ENCODE measurements around the gene TPRA1. TPM values are rescaled to one million over a fixed set of nuclear protein-coding genes. Genes with fewer than 3 reads are reported as not detected.
A peak's percentile ranks its signal among the peaks of the same experiment; 100 is the strongest.

TPRA1 gene
- total RNA-seq, 4 donors from 2014 or later, result 28.1 to 47.3 (median 34.1) TPM

DNA sequence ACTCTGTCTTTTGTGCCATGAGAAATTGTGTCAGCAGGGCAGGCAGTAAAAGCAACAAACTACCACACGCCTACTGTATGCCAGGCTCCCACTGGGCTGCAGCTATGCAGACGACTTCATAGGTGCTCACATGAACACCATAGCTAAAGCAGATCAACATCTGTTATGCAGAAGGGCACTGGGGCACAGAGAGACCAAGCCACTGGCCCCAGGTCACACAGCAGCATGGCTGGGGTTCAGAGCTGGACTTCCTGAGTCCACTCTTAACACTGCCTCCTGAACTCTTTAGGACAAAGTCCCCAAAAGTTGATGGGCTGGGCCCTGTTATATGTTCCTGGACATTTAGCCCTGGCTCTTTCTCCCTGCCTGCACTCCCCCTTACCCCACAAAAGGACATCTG is 12.4 kb downstream of the TPRA1 start:
- Histone ChIP-seq H3K27me3 (no peaks in the 10 kb centered on the region), H3K36me3 (peaks cover 0 to 36% (median 0%) of the 10 kb centered on the region in 3 donors), H3K4me1 (peaks cover 0 to 8% (median 1%) of the 10 kb centered on the region in 4 donors), H3K27ac (no peak overlapping the region), H3K9me3 (no peaks in the 10 kb centered on the region), H3K4me3 (no peak overlapping the region)
- TF ChIP-seq POLR2A (IDR thresholded peaks at IDR 0.05), result no peak
- TF ChIP-seq, protein P1, sequence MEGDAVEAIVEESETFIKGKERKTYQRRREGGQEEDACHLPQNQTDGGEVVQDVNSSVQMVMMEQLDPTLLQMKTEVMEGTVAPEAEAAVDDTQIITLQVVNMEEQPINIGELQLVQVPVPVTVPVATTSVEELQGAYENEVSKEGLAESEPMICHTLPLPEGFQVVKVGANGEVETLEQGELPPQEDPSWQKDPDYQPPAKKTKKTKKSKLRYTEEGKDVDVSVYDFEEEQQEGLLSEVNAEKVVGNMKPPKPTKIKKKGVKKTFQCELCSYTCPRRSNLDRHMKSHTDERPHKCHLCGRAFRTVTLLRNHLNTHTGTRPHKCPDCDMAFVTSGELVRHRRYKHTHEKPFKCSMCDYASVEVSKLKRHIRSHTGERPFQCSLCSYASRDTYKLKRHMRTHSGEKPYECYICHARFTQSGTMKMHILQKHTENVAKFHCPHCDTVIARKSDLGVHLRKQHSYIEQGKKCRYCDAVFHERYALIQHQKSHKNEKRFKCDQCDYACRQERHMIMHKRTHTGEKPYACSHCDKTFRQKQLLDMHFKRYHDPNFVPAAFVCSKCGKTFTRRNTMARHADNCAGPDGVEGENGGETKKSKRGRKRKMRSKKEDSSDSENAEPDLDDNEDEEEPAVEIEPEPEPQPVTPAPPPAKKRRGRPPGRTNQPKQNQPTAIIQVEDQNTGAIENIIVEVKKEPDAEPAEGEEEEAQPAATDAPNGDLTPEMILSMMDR (IDR thresholded peaks at IDR 0.05), result no peak
- DNase-seq, result no peak

DNA sequence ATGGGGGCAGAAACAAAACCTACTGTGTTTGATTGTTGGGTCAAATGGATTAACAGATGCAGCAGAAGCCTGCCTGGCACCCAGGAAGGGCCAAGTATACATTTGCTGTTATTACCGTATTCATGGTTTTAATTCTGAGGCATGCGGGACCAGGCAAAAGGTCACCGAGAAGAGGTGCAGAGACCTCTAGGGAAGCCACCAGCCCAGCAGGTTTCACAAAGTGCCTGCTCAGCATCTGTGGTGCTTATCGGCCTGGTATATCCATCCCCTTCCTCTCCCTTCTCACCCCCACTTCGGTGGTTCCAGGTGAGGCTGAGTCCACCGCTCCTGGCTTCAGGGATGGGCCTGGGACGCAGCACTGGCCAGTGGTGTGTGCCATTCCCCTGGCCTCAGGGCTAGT is 13.1 kb downstream of the TPRA1 start:
- Histone ChIP-seq H3K36me3 (peaks cover 0 to 43% (median 0%) of the 10 kb centered on the region in 3 donors), H3K4me1 (peaks cover 0 to 8% (median 1%) of the 10 kb centered on the region in 4 donors), H3K27ac (no peak overlapping the region), H3K27me3 (no peaks in the 10 kb centered on the region), H3K9me3 (no peaks in the 10 kb centered on the region), H3K4me3 (no peak overlapping the region)
- DNase-seq, result no peak
- TF ChIP-seq POLR2A (IDR thresholded peaks at IDR 0.05), result no peak
- TF ChIP-seq, protein P1 (IDR thresholded peaks at IDR 0.05), result no peak

DNA sequence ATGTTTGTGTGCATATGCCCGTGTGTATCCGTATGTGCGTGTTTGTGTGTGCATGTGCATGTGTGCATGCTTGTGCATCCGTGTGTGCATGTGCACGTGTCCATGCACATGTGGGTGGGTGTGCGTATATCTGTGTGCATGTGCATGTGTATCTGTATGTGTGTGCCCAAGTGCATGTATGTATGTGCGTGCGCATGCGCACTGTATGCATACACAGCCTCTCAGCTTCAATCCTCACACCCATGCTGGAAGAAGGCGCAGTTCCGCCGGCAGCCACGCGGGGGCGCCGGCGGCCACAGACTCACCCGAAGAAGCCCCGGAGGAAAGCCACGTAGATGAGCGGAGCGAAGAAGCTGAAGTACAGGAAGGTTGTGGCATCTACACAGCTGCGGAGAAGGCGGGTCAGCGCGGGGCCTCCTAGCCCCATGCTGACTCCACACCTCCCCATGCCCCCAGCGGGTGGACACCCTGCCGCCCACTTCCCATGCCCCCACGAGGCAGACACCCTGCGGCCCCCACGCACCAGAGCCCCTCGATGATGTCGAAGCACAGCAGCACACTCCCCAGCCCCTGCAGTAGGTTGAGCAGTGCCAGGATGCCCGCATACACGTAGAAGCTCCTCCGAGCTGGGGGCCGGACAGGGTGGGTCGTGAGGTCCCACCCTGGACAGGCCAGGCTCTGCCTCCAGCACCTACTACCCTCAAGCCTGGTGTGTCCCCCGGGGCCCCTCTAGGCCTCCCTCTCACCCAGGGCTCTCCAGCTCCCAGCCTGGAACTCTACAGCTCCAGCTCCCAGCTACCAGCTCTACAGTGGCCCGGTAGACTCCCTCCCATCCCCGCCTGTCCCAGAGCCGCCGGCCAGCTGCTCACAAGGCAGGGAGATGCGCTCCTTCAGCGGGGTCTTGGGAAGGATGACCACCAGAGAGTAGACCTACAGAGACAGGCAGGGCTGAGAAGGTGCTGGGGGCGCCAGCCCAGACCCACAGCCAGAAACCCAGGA is 15.4 kb downstream of the TPRA1 start:
- TF ChIP-seq, protein P1 (IDR thresholded peaks at IDR 0.05), result peak; percentile 96 to 99 (median 98)
- TF ChIP-seq POLR2A (IDR thresholded peaks at IDR 0.05), result no peak
- peaks cover 0 to 54% (median 0%) of the 10 kb centered on the region in 3 donors for H3K36me3 ChIP-seq
- H3K27me3 ChIP-seq, result no peaks in the 10 kb centered on the region
- peak; percentile 84 to 94 (median 92) for DNase-seq
- H3K4me1 ChIP-seq, result peaks cover 0 to 8% (median 1%) of the 10 kb centered on the region in 4 donors
- no peak overlapping the region for H3K4me3 ChIP-seq
- H3K27ac ChIP-seq, result peak overlapping the region in 1 of 4 donors; percentile 10
- H3K9me3 ChIP-seq, result no peaks in the 10 kb centered on the region

DNA sequence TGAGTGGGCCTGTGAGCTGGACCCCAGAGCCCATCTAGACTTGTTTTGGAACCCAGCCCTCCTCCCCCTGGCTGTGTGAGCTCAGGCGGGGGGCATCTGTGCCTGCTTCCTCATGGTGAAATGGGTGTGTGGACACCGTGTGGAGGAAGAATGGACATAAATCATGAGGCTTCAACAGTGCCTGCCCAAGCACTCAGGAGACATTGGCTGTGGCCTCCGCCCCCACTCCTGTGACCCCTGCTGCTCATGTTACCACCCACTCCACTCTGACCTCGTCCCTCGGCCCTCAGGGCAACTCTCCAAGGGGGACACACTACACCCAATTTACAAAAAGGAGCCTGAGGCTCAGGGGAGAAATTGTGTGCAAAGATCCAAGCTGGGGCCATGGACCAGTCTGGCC is 16.6 kb downstream of the TPRA1 start:
- H3K4me1 ChIP-seq, result peaks cover 0 to 8% (median 1%) of the 10 kb centered on the region in 4 donors
- H3K36me3 ChIP-seq, result peaks cover 0 to 44% (median 0%) of the 10 kb centered on the region in 3 donors
- no peaks in the 10 kb centered on the region for H3K27me3 ChIP-seq
- H3K4me3 ChIP-seq, result no peak overlapping the region
- no peak for DNase-seq
- TF ChIP-seq, protein P1 (IDR thresholded peaks at IDR 0.05), result no peak
- TF ChIP-seq POLR2A (IDR thresholded peaks at IDR 0.05), result no peak
- no peaks in the 10 kb centered on the region for H3K9me3 ChIP-seq
- no peak overlapping the region for H3K27ac ChIP-seq

DNA sequence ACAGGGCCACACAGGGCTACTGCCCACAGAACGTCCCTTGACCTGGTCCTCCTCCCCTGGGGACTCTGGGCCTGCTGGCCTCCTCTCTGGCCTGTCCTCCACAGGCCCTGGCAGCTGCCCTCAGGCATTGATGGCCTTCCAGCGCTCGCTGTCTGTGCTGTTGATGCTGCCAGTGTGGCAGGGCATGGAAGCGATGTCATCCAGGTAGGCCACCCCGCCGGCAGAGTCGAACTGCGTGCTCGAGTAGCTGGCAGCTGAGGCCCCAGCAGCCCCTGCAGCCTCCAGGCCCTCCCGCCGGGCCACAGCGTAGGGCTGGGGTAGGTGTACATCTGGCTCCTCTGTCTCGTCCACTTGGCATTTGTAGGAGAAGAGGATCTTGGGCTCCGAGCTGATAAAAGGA is 17.1 kb downstream of the TPRA1 start:
- H3K27me3 ChIP-seq, result no peaks in the 10 kb centered on the region
- TF ChIP-seq, protein P1 (IDR thresholded peaks at IDR 0.05), result no peak
- no peak for TF ChIP-seq POLR2A (IDR thresholded peaks at IDR 0.05)
- H3K4me1 ChIP-seq, result peaks cover 0 to 8% (median 1%) of the 10 kb centered on the region in 4 donors
- peaks cover 0 to 39% (median 0%) of the 10 kb centered on the region in 3 donors for H3K36me3 ChIP-seq
- H3K27ac ChIP-seq, result no peak overlapping the region
- DNase-seq, result no peak
- H3K4me3 ChIP-seq, result no peak overlapping the region
- no peaks in the 10 kb centered on the region for H3K9me3 ChIP-seq
